VCaP (cell line): ENCODE measurements around the gene APOL6.

Experiments used
- H3K27ac ChIP-seq: fragments of 450-650 bp; 2 replicates; pipeline ENCODE4 v1.5.1; 2017
- TF ChIP-seq, protein P1 (sequence below): fragments of 450-650 bp; conservative IDR thresholded peaks from 2 replicates; pipeline ENCODE4 v1.5.1; 2017; ENCODE audit warnings: mild to moderate bottlenecking, moderate library complexity

Gene APOL6

DNA sequence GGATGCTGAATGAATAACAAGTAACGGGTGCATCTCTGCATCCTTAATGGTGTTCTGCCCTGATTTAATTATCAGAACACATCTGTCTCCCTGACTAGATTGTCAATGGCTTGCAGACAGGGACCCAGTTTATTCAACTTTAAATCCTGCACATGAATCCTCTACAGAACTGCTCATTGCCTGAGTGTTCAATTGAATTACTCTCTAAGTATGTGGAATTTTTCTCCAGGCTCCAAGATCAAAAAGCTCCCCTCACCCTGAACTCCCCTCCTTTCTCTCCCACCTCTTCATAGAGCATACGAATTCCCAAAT lies 42.9 kb upstream of the APOL6 start:
- no peak overlapping the region for H3K27ac ChIP-seq
- TF ChIP-seq, protein P1, sequence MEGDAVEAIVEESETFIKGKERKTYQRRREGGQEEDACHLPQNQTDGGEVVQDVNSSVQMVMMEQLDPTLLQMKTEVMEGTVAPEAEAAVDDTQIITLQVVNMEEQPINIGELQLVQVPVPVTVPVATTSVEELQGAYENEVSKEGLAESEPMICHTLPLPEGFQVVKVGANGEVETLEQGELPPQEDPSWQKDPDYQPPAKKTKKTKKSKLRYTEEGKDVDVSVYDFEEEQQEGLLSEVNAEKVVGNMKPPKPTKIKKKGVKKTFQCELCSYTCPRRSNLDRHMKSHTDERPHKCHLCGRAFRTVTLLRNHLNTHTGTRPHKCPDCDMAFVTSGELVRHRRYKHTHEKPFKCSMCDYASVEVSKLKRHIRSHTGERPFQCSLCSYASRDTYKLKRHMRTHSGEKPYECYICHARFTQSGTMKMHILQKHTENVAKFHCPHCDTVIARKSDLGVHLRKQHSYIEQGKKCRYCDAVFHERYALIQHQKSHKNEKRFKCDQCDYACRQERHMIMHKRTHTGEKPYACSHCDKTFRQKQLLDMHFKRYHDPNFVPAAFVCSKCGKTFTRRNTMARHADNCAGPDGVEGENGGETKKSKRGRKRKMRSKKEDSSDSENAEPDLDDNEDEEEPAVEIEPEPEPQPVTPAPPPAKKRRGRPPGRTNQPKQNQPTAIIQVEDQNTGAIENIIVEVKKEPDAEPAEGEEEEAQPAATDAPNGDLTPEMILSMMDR, result no peak

DNA sequence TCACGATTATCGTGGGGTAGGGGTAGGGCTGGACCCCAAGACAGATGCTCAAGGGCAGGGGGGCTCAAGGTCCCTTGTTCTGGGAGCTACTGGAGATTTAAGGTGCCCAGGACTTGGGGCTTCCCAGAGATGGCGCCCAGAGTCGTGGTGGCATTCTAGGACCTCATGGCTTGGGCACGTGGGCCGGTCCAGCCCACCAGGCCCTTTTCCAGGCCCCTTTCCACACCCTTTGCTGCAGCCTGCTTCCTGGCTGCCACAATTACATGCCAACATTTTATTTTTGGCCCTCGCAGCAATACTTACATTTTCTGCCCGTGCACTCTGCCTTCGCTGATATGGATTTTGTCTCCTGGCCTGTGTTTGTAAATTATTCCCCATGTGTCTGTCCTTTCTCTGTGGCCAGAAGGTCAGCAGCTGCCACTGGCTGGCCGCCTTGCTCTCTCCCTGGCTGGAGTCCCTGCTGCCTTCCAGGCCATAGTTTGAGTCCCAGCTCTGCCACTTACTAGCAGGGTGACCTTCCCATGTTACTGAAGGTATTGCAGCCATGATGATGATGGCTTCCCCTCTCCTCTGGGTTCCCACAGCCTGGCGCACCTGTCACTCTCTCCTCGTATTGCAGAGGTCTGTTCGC lies 42.3 kb upstream of the APOL6 start:
- TF ChIP-seq, protein P1, result no peak
- no peak overlapping the region for H3K27ac ChIP-seq

DNA sequence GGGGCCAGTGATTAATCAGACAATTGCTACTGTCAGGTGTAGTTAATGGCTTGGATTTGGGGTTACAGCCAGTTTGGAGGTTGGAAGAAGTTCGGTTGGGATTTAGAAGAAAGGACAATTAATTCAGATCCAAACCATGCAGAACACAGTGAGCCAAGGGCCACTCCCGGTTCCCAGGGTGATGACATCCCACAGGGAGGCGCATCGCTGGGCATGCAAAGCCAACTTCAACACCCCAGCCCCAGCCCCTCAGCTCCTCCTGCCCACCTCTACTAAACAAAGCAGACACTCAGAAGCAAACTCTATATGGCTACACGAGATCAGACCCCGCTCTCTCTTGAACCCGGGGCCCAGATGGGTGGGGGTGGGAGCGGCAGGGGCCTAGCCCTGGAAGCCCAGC lies 41.3 kb upstream of the APOL6 start:
- TF ChIP-seq, protein P1, result no peak

DNA sequence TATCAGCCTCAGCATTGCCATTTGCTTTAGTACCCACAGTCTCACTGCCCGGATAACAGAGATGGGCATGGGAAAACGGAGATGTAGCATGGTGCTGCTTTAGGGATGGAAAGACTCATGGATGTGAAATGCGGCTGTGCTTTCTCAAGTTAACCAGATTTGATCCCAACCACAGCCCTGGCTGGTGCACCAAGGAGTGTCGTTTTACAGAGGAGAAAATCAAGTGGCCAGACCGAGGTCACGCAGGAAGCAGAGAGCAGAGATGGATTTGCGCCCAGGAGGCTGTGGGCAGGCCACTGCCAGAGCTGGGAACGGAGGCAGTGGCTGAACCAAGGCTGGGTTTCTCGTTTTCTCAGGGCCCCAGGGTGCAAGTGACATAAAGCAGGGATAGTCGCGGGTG lies 40.2 kb upstream of the APOL6 start:
- no peak overlapping the region for H3K27ac ChIP-seq
- TF ChIP-seq, protein P1, result no peak

More for the DNA sequence above, 41.3 kb upstream of the APOL6 start:
- H3K27ac ChIP-seq, result no peak overlapping the region

DNA sequence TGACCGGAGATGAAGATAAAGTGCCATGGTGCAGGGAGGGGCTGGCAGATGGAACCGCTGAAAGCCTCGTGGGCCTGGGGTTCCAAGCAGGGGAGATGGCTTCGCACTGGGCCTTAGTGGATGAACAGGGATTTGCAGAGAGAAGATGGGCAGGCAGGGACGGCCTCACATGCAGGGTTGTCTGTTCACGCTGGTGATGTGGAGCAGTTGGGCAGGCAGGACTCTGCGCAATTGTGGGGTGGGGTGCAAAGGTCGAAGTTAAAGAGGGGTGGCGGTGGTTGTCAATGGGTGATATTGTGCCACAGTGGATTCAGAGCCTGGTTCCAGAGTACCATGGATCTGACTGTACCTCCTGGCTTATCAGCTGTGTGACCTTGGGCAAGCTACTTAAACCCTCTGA lies 39.0 kb upstream of the APOL6 start:
- TF ChIP-seq, protein P1, result no peak
- H3K27ac ChIP-seq, result no peak overlapping the region

DNA sequence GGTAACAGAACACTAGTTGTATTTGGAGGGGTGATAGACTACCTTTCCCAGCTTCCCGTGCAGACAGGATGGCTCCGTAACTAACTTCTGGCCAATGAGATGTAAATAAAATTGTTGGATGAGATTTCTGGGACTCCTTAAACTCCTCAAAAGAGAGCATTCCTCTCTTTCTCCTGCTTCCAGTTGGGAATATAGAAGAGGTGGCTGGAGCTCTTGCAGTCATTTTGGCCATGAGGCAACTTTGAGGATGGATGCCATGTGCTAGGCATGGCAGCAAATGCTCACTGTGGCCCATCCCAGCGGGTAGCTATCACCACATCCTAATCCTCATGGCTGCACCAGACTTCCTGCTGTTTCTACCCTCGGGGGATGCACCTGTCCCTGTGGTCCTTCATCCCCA lies 38.5 kb upstream of the APOL6 start:
- TF ChIP-seq, protein P1, result no peak
- no peak overlapping the region for H3K27ac ChIP-seq

DNA sequence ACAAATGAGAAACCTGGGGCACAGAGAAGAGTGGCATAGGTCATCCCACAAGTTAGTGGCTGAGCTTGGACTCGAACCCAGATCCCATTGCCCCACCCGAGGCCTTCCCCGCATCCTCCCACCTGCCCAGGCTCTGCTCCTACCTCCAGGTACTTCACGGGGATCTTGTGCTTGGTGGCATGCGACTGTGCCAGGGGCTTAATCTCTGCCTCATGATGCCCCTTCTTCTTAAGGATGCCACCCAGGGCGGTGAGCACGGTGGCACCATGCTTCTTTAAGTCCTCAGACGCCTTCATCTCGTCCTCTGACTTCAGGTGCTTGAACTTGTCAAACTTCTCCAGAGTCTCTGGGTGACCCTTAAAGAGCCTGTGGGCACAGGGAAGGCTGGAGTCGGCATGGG lies 37.5 kb upstream of the APOL6 start:
- peak overlapping the region; percentile 93 for H3K27ac ChIP-seq
- TF ChIP-seq, protein P1, result no peak
